ENCODE results near the gene VPS4B. TPM values are rescaled to one million over a fixed set of nuclear protein-coding genes. Genes with fewer than 3 reads are reported as not detected.

VPS4B gene
- total RNA-seq, 1 experiment from 2014 or later, result 35.0 TPM

GRCh38 chr18:63443829-63444228 lies 21.6 kb upstream of the VPS4B start:
- H3K36me3 Mint-ChIP-seq (ENCODE audit: insufficient read depth, unreplicated experiment), result no peaks in the 10 kb centered on the region
- ChIA-PET CTCF (no interaction called here), POLR2A (no interaction called here)
- DNase-seq, result no peak
- TF ChIP-seq CTCF (IDR thresholded peaks at IDR 0.05; ENCODE audit: insufficient read depth in 1 of 2, low read depth in 1 of 2, low read length in 1 of 2, severe bottlenecking in 1 of 2, unreplicated experiment in 1 of 2), result no peak
- BruUV-seq (replicated peaks), result no TSS peak
- H3K4me1 ChIP-seq, result no peaks in the 10 kb centered on the region
- no peaks in the 10 kb centered on the region for H3K27me3 ChIP-seq (replicated peaks; ENCODE audit: control insufficient read depth, insufficient read depth, low read length)
- no peaks in the 10 kb centered on the region for H3K9me3 Mint-ChIP-seq (ENCODE audit: unreplicated experiment)
- no peaks in the 10 kb centered on the region for H3K36me3 ChIP-seq (ENCODE audit: control insufficient read depth, insufficient read depth, low read length)
- H3K27me3 Mint-ChIP-seq (ENCODE audit: insufficient read depth, unreplicated experiment), result peaks cover 3% of the 10 kb centered on the region
- intact Hi-C loops (cut with micrococcal nuclease; ENCODE audit: unreplicated experiment), result no loop called here
- H3K4me3 ChIP-seq (ENCODE audit: low read depth, low read length), result no peak overlapping the region
- no peak overlapping the region for H3K4me3 Mint-ChIP-seq (ENCODE audit: unreplicated experiment)
- no peaks in the 10 kb centered on the region for H3K9me3 ChIP-seq
- no peaks in the 10 kb centered on the region for H3K4me1 Mint-ChIP-seq (ENCODE audit: low read depth, unreplicated experiment)
- H3K27ac Mint-ChIP-seq (ENCODE audit: unreplicated experiment), result no peak overlapping the region

GRCh38 chr18:63440881-63441280 lies 18.6 kb upstream of the VPS4B start:
- TF ChIP-seq CTCF (IDR thresholded peaks at IDR 0.05; ENCODE audit: insufficient read depth in 1 of 2, low read depth in 1 of 2, low read length in 1 of 2, severe bottlenecking in 1 of 2, unreplicated experiment in 1 of 2), result no peak
- ChIA-PET CTCF (no interaction called here), POLR2A (interaction anchor here (0.7 kb wide), 1 partner anchor 57 kb away, joined by 11 read pairs; no protein-coding TSS in a partner anchor)
- Histone ChIP-seq H3K9me3 (no peaks in the 10 kb centered on the region), H3K27me3 (replicated peaks; ENCODE audit: control insufficient read depth, insufficient read depth, low read length) (no peaks in the 10 kb centered on the region), H3K4me3 (ENCODE audit: low read depth, low read length) (no peak overlapping the region), H3K36me3 (ENCODE audit: control insufficient read depth, insufficient read depth, low read length) (no peaks in the 10 kb centered on the region), H3K4me1 (no peaks in the 10 kb centered on the region)
- Mint-ChIP-seq H3K9me3 (ENCODE audit: unreplicated experiment) (no peaks in the 10 kb centered on the region), H3K4me3 (ENCODE audit: unreplicated experiment) (no peak overlapping the region), H3K27me3 (ENCODE audit: insufficient read depth, unreplicated experiment) (peaks cover 3% of the 10 kb centered on the region), H3K4me1 (ENCODE audit: low read depth, unreplicated experiment) (no peaks in the 10 kb centered on the region), H3K36me3 (ENCODE audit: insufficient read depth, unreplicated experiment) (no peaks in the 10 kb centered on the region), H3K27ac (ENCODE audit: unreplicated experiment) (no peak overlapping the region)
- intact Hi-C loops (cut with micrococcal nuclease; ENCODE audit: unreplicated experiment), result no loop called here
- no TSS peak for BruUV-seq (replicated peaks)
- no peak for DNase-seq

GRCh38 chr18:63440219-63440618 lies 17.9 kb upstream of the VPS4B start:
- Mint-ChIP-seq H3K9me3 (ENCODE audit: unreplicated experiment) (no peaks in the 10 kb centered on the region), H3K36me3 (ENCODE audit: insufficient read depth, unreplicated experiment) (no peaks in the 10 kb centered on the region), H3K27ac (ENCODE audit: unreplicated experiment) (no peak overlapping the region), H3K27me3 (ENCODE audit: insufficient read depth, unreplicated experiment) (peaks cover 3% of the 10 kb centered on the region), H3K4me1 (ENCODE audit: low read depth, unreplicated experiment) (no peaks in the 10 kb centered on the region), H3K4me3 (ENCODE audit: unreplicated experiment) (no peak overlapping the region)
- ChIA-PET POLR2A (no interaction called here), CTCF (interaction anchor here (1.2 kb wide), 1 partner anchor 29 kb away, joined by 3 read pairs; no protein-coding TSS in a partner anchor)
- intact Hi-C loops (cut with micrococcal nuclease; ENCODE audit: unreplicated experiment), result no loop called here
- no TSS peak for BruUV-seq (replicated peaks)
- H3K4me3 ChIP-seq (ENCODE audit: low read depth, low read length), result no peak overlapping the region
- TF ChIP-seq CTCF (IDR thresholded peaks at IDR 0.05; ENCODE audit: insufficient read depth in 1 of 2, low read depth in 1 of 2, low read length in 1 of 2, severe bottlenecking in 1 of 2, unreplicated experiment in 1 of 2), result no peak
- no peaks in the 10 kb centered on the region for H3K9me3 ChIP-seq
- no peak for DNase-seq
- H3K4me1 ChIP-seq, result no peaks in the 10 kb centered on the region
- H3K27me3 ChIP-seq (replicated peaks; ENCODE audit: control insufficient read depth, insufficient read depth, low read length), result no peaks in the 10 kb centered on the region
- no peaks in the 10 kb centered on the region for H3K36me3 ChIP-seq (ENCODE audit: control insufficient read depth, insufficient read depth, low read length)
